HepG2 (cell line): ENCODE data around the gene ETV6.

ENCODE experiments used
- ASH2L ChIP-seq: fragments of 300-600, 200-600 bp; sonication (generic); IDR thresholded peaks from 2 replicates; pipeline ENCODE4 v1.7.0; 2017; ENCODE audit warnings: low read depth, mild to moderate bottlenecking, moderate library complexity, mixed read lengths, low read length; ENCODE audit not compliant: insufficient read length
- ATF1 ChIP-seq: IDR thresholded peaks from 2 replicates; pipeline ENCODE4 v1.6.1; 2016; ENCODE audit warnings: mild to moderate bottlenecking, control low read depth
- GABPA ChIP-seq, 2 experiments: IDR thresholded peaks; 2 replicates each; pipeline ENCODE4 v1.6.1; 2011 to 2016; ENCODE audit warnings: low read depth in 2 of 2, low read length in 1 of 2, missing biosample characterization in 1 of 2, missing genetic modification characterization in 1 of 2
- MXI1 ChIP-seq: IDR thresholded peaks from 3 replicates; pipeline ENCODE4 v1.6.1; 2012; ENCODE audit warnings: low read depth, low read length, inconsistent platforms, borderline replicate concordance
- PLRG1 ChIP-seq: fragments of 450-650 bp; conservative IDR thresholded peaks from 2 replicates; pipeline ENCODE4 v1.6.1; 2016
- SMAD3 ChIP-seq: sonication (generic); formaldehyde crosslinking; IDR thresholded peaks from 2 replicates; pipeline ENCODE4 v1.4.0; 2020; ENCODE audit warnings: missing genetic modification reagents
- SMC3 ChIP-seq: IDR thresholded peaks from 2 replicates; pipeline ENCODE4 v1.6.1; 2011; ENCODE audit warnings: low read length, improper control_type of control experiment
- SUZ12 ChIP-seq: fragments of 150-350 bp; IDR thresholded peaks from 2 replicates; pipeline ENCODE4 v1.6.1; 2014; ENCODE audit warnings: low read depth, low read length
- ZNF124 ChIP-seq: sonication (generic); formaldehyde crosslinking; IDR thresholded peaks from 2 replicates; pipeline ENCODE4 v1.4.0; 2020; ENCODE audit warnings: missing genetic modification reagents
- ZNF550 ChIP-seq: sonication (generic); formaldehyde crosslinking; IDR thresholded peaks from 2 replicates; pipeline ENCODE4 v1.4.0; 2020; ENCODE audit warnings: mild to moderate bottlenecking, missing genetic modification reagents, borderline replicate concordance
- ZNF782 ChIP-seq: sonication (generic); formaldehyde crosslinking; IDR thresholded peaks from 2 replicates; pipeline ENCODE4 v1.4.0; 2020; ENCODE audit warnings: missing genetic modification reagents, mild to moderate bottlenecking, borderline replicate concordance
- TF ChIP-seq, protein P1 (sequence below): sonication (generic); formaldehyde crosslinking; IDR thresholded peaks from 2 replicates; pipeline ENCODE4 v1.8.0; 2022; ENCODE audit warnings: missing genetic modification reagents, low read depth, mild to moderate bottlenecking, borderline replicate concordance
- TF ChIP-seq, protein P2 (sequence below): sonication (generic); formaldehyde crosslinking; IDR thresholded peaks from 2 replicates; pipeline ENCODE4 v1.4.0; 2020; ENCODE audit warnings: missing genetic modification reagents

DNA sequence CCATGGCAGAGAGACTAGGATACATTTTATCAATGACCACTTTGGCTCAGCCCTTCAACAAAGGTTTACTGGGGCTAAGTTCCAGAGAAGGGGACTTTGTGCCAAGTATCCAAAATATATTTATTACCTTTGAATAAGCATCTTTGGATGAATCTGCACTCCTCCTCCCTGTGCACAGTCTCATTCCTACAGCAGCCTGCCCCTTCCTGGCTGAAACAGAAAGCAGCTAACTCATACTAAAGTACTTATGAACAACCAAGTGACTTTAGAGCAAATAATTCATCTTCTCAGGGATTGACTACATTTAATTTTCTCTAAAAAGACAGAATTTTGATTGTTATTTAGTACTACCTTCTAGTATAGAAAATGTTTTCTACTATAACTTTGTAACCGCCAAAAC, 47.8 kb upstream of the ETV6 start:
- TF ChIP-seq ZNF782, result no peak
- no peak for TF ChIP-seq MXI1
- no peak for TF ChIP-seq SUZ12
- no peak for TF ChIP-seq GABPA (IDR thresholded peaks at IDR 0.05; ENCODE audit: low read depth, low read length)
- no peak for TF ChIP-seq GABPA (CRISPR knock-in tag; IDR thresholded peaks at IDR 0.05; ENCODE audit: low read depth)
- no peak for TF ChIP-seq PLRG1
- TF ChIP-seq, protein P1, sequence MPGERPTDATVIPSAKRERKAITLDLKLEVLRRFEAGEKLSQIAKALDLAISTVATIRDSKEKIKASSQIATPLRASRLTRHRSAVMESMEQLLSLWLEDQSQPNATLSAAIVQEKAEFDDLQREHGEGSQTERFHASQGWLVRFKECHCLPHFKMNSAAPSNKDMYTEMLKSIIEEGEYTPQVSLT (CRISPR knock-in tag), result no peak
- TF ChIP-seq SMAD3 (CRISPR knock-in tag), result no peak
- no peak for TF ChIP-seq SMC3
- no peak for TF ChIP-seq ZNF550 (CRISPR knock-in tag)
- TF ChIP-seq ATF1 (CRISPR knock-in tag), result no peak
- TF ChIP-seq ZNF124 (CRISPR knock-in tag), result no peak
- TF ChIP-seq, protein P2, sequence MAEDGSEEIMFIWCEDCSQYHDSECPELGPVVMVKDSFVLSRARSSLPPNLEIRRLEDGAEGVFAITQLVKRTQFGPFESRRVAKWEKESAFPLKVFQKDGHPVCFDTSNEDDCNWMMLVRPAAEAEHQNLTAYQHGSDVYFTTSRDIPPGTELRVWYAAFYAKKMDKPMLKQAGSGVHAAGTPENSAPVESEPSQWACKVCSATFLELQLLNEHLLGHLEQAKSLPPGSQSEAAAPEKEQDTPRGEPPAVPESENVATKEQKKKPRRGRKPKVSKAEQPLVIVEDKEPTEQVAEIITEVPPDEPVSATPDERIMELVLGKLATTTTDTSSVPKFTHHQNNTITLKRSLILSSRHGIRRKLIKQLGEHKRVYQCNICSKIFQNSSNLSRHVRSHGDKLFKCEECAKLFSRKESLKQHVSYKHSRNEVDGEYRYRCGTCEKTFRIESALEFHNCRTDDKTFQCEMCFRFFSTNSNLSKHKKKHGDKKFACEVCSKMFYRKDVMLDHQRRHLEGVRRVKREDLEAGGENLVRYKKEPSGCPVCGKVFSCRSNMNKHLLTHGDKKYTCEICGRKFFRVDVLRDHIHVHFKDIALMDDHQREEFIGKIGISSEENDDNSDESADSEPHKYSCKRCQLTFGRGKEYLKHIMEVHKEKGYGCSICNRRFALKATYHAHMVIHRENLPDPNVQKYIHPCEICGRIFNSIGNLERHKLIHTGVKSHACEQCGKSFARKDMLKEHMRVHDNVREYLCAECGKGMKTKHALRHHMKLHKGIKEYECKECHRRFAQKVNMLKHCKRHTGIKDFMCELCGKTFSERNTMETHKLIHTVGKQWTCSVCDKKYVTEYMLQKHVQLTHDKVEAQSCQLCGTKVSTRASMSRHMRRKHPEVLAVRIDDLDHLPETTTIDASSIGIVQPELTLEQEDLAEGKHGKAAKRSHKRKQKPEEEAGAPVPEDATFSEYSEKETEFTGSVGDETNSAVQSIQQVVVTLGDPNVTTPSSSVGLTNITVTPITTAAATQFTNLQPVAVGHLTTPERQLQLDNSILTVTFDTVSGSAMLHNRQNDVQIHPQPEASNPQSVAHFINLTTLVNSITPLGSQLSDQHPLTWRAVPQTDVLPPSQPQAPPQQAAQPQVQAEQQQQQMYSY (CRISPR knock-in tag), result no peak
- TF ChIP-seq ASH2L, result no peak
